ENCODE measurements around the gene ZNF747. TPM values are rescaled to one million over a fixed set of nuclear protein-coding genes. Genes with fewer than 3 reads are reported as not detected.

Gene ZNF747
- 13.3 TPM in 2 replicates for total RNA-seq (2014; rRNA removed)
- 5.0 TPM for polyA plus RNA-seq (2012)

DNA sequence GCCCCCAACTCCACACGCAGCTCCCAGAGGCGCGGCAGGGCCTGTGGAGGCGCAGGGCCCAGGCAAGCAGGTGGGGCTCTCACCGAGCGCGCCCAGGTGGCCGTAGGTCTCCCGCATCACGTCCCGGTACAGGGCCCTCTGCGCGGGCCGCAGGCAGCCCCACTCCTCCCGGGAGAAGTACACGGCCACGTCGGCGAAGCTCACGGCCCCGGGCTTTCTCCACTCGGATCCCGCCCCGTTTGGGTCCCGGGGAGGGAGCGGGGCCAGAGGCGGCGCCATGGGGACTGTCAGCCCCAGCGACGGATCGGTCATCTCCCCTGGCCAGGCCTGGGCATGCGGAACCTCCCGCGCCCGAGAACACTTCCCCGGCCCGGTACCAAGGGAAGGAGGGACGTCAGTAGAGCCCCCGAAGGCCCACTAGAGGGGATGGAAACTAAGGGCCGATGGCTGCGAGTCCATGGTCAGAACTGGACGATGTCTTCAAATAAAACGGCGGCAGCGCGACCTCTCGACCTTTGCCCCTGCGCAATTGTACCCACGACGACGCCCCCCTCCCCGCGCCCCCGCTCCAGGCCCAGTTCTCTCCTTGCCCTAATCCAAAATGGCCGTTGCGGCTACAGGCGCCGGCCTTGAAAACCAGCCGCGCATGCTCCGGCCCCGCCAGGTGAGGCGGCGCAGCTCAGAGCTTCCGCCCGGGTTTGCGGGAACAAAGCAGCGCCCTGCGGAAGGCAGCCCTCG is at the start of gene ZNF747:
Gene ZNF747, minus strand, starts transcription at position 491 of the 738 bp plus-strand sequence. Its CDS starts 179 bp downstream, at position 312.
- peak; percentile 80 for DNase-seq (ENCODE audit: low read depth)

DNA sequence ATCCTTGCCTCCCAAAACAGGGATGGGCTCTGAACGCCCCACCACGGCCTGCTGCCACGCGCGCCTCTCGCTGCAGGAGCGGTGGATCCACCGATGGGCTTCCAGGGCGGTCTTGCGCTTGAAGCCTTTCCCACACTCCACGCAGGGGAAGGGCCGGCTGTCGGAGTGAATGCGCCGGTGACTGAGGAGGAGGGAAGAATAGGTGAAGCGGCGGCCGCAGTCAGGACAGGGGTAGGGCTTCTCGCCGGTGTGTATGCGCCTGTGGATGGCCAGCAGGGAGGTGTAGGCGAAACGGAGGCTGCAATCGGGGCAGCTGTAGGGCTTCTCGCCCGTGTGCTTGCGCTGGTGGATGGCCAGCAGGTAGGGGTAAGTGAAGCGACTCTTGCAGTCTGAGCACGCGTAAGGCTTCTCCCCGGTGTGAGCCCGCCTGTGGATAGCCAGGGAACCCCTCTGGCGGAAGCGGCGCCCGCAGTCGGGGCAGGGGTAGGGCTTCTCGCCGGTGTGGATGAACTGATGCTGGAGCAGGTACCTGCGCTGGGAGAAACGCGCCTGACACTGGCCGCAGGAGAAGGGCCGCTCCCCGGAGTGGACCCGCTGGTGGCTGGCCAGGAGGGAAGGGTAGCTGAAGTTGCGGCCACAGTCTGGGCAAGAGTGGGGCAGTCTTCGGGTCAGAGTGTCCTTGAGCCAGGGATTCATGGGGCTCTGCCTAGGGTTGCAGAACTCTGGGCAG is 48.1 kb upstream of the ZNF747 start:
- no peak for DNase-seq (ENCODE audit: low read depth)

DNA sequence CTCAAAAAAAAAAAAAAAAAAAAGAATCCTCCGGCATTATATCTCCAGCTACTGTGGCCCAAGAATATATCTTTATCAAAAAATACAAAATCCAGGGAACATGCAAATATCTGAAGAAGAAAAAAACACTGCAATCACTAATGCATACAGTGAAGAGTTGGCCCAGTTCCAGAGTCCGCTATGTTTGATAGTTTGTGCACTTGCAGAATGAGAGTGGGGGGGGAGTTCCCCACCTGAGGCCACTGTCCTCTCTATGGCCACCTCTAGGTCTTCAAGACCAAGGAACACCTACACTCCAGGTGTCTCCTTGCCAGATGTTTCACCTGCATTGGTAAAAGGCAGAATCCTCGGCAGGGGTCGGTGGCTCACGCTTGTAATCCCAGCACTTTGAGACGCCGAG is 46.8 kb upstream of the ZNF747 start:
- no peak for DNase-seq (ENCODE audit: low read depth)

DNA sequence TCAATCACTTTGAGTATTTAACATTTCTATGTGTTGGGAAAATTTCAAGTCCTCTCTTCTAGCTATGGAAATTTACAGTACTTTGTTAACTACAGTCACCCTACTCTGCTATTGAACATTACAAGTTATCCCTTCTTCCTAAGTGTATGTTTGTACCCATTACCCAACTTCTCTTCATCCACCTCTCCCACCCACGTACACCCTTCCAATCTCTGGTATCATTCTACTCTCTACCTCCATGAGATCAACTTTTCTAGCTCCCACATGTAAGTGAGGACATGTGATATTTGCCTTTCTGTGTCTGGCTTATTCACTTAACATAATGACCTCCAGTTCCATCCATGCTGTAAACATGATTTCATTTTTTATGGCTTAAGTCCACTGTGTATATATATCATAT is 40.0 kb upstream of the ZNF747 start:
- no peak for DNase-seq (ENCODE audit: low read depth)

DNA sequence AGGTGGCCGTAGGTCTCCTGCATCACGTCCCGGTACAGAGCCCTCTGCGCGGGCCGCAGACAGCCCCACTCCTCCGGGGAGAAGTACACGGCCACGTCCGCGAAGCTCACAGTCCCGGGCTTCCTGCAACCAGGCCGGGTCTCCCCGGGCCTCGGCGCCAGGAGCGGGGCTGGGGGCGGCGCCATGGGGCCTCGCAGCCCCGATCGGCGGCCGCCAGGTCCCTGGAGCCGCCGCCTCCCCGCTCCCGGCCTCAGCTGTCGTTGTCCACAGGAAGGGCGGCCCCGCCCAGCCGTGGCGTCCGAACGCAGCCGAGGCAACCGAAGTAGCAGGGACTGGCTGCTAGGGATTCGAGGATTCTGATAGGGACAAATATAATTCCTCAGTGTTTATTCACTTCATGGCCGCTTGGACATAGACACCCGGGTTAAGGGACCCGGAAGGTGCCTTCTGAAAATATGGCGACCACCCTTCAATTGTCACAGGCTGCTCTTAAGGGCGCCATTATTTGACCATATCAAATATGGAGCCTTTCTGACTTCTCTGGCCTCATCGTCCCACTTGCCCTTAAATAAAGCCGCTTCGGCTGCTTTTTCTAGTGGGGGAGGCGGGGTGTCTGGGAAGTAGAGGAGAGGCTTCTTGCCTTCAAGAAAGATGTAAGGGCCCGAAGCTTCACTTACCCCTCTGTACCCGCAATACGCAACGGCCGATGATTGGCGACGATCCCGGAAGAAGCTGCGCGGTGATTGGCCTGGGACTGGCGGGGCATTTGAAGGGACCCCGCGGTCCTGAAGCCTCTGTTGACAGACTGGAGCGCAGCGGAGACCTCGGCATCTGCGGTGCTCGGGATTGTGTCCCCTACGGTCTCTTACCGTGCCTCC is 37.0 kb upstream of the ZNF747 start, which contains the start of gene ZNF688:
Gene ZNF688, minus strand, starts transcription at position 270 of the 878 bp plus-strand sequence. Its CDS starts 85 bp downstream, at position 185.
- DNase-seq (ENCODE audit: low read depth) = peak; percentile 98

DNA sequence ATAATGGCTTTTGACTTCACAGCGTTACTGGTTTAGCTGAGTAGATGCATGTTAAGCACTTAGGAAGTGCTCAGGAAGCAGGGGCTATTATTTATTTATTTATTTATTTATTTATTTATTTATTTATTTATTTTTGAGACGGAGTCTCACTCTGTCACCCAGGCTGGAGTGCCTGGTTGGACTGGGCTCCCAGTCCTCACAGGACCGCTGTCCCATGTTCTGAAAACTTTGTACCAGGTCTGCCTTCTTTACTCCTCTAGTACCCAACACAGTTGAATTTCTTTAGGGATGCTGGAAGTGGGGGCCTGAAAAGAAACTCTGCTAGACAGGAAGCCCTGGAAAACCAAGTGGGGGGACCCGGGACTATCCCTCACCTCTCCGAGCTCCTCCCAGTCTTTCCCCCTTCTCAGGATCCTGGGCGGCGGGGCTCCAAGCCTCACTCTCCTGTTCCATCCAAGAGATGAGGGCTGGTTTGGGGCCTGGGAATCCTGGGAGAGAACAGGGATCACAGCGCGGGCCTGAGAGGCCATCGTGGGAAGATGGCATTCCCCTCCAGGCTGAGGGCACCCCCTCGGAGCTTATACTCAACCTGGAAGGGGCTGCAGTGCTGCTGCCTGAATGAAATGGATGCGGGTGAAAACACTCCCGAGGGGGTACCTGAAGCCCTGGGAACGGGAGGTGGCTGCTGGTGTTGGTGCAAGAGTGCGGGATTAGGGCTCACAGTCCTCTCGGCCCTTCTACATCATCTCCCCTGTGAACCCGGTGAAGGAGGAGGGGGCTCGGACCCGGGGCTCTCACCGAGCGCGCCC is 36.2 kb upstream of the ZNF747 start:
- peak; percentile 33 for DNase-seq (ENCODE audit: low read depth)

DNA sequence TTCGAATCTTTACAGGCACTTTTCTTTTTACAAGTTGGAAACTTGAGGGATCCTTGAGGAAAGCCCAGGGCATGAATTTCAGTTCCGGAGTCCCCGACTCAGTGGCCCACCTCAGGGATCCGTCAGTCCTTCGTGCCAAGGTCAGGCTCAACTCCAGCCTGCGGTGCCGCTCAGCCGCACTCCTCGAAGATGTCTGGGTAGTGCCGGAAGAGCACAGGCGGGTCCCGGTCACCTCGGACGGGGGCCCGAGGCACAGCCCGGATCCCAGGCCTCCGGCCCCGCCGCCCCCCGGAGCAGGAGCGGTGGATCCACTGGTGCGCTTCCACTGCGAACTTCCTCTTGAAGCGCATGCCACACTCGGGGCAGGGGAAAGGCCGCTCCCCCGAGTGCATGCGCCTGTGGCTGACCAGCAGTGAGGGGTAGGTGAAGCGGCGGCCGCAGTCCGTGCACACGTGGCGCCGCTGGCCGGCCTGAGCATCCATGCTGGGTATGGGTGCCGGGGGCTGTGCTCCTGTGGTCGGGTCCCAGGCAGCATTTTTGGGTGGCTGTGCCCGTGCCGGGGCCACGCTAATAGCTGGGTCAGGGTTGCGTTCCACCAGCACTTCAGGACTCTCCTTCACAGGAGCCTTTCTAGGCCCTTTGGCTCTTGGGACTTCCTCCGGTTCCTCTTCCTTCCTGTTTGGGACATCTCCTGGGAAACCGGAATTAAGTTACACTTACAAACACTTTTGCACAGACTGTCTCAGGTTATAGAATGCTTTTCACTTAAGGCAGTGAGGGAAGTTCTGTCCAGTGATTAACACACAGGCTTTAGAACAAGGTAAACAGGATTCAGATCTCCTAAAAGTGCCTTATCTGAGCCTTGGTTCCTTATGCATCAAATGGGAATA is 35.3 kb upstream of the ZNF747 start:
- peak; percentile 8 for DNase-seq (ENCODE audit: low read depth)

DNA sequence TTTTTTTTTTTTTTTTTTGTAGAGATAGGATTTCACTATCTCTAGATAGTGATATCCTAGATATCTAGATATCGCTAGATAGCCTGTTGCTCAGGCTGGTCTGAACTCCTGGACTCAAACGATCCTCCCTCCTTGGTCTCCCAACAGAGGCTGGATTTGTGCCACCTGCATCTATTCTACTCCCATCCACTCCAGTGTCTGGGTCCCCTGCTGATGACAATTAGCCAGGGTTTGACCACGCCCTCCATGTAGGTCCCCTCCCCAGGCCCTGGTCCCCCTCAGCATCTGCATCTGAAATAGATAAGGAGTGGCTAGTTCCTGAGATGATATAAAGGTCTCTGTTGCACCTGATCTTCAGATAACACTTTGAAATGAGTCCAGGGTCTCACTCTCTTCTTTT is 34.6 kb upstream of the ZNF747 start:
- DNase-seq (ENCODE audit: low read depth) = no peak

DNA sequence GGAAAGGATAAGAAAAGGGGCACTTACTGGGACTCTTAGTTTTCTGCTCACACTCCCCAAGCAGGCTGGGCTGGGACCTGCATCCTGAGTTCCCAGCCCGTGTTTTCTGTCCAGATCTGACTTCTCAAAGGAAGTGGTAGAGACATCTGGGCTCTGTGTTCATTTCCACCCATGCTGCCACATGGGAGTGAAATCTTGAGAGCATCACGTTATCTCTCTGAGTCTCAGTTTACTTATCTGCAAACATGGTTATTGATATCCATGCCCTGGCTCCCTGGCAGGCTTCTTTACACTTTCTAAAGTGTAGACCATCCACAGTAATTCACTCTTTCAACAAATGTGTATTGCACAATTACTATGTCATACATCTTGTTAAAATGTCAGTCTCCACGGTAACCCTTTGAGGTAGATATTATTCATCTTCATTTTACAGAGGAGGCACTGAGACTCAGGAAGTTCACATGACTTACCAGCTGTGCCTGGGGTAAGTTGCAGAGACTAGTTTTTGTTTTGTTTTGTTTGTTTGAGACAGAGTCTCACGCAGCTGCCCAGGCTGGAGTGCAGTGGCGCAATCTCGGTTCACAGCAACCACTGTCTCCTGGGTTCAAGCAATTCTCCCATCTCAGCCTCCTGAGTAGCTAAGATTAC is 33.5 kb upstream of the ZNF747 start:
- DNase-seq (ENCODE audit: low read depth) = peak; percentile 93

DNA sequence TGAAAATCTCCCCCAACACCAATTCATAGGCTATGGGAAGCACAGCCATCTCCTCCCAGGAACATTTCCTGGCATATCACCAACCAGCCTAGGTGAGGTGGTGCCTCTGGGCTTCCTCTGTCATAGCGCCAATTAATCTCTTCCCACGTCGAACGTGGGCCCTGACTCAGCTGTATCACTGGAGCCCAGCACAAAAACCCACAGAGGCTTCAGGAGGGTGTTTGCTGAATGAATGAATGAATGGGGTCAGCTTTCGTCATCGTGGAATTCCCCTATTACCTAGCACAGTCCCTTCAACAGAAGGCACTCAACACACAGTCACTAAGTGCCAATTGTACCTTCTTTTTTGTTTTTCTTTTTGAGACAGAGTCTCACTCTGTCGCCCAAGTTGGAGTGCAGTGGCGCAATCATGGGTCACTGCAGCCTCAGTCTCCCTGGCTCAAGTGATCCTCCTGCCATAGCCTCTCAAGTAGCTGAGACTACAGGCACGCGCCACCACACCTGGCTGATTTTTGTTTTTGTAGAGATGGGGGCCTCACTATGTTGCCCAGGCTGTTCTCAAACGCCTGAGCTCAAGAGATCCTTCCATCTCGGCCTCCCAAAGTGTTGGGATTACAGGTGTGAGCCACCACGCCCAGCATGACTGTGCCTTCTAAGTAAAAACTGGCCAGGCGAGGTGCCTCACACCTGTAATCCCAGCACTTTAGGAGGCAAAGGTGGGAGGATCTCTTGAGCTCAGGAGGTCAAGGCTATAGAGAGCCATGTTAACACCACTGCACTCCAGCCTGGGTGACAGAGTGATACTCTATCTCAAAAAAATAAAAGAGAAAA is 32.7 kb upstream of the ZNF747 start:
- DNase-seq (ENCODE audit: low read depth) = no peak

DNA sequence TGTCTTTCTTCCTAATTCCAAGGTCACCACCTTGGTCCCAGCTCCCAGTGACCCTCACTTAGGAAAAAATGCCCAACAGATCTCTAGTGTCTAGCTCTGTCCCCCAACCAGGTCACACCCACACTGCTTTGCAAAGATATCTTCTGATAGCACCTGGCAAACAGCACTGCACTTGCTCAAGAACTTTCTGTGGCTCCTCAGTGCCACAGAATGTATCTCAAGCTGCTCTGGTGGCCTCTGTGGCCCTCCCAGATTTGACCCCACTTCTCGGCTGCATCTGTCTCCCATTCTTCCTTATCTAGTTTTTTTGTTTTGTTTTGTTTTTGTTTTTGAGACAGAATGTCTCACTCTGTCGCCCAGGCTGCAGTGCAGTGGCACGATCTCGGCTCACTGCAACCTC is 31.9 kb upstream of the ZNF747 start:
- no peak for DNase-seq (ENCODE audit: low read depth)

DNA sequence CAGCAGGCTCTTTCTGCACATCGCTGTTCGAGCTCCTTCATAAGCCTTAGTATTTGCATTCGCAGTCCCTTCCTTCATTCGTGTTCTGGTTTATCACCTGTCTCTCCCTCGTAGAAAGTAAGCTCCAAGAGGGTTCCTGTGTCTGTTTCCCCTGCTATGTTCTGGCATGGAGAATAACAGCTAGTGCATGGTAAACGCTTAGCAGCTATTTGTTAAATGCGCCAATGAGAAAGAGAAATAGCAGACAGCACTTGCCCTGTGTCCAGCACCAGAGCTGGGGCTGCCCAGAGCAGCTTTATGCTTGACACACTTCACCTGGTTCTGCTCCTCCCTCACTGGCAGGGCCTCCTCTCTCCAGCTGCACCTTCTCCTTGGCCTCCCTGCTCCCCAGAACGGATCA is 31.3 kb upstream of the ZNF747 start:
- no peak for DNase-seq (ENCODE audit: low read depth)

DNA sequence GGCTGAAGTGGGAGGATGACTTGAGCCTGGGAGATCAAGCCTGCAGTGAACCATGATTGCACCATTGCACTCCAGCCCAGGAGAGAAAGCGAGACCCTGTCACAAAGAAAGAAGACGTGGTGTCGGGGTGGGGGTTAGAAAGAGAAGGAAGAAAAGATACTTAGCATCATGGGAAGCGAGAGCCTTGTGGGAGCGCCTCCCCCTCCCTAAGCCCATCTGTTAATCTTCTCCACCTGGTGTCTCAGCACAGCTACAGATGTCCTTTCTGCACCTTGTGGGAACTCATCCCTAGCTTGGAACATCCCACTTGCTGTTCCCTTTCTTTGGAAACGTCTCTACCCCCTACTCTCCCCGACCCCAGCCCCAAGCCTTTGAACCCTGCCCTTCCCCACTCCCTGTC is 30.9 kb upstream of the ZNF747 start:
- no peak for DNase-seq (ENCODE audit: low read depth)

DNA sequence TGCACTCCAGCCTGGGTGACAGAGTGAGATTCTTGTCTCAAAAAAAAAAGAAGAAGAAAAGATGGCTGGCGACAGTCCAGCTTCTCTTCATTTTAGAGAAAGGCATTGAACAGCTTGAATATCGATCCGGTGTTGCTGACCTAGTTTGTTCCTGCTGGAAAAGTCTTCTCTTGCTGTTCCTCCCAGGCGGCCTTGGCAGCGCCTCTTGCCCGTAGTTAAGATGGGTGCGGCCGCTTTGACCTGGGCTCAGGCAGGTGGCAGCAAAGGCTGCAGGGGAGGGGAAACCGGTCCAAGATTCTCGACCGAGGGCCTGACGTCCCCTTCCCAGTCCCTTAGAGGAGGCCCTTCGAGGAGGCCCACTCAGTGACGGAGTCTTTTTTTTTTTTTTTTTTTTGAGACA is 27.4 kb upstream of the ZNF747 start:
- no peak for DNase-seq (ENCODE audit: low read depth)

DNA sequence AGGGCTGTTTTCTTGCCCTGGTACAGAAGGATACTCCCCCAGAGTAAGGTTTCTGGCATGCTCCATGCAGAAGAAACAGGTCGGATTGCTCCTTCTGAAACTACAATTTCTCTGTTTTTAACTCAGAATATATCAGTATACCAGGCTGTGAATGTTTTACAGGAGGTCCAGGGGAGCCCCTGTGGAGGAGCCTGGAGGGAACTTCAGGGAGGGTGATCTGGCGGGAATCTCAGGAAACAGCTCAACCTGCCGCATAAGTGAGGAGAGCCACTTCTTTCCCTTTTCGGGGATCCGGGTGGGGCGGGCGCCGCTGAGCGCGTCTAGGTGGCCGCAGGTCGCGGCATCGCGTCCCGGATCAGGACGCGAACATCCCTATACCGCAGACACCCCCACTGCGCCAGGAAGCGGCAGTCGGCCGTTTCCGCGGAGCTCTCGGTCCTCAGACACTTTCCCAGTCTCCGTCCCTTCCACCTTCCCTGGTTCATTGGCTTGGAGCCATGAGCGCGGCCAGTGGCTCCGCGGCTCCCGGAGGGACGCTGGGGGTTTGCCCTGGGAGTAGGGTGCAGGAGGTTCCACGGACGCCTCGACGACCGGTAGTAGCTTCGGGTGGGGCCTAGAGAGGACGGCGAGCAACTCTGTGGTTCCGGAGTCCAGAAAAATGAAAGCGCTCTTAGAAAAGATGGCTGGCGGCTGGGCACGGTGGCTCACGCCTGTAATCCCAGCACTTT is 26.6 kb upstream of the ZNF747 start:
- no peak for DNase-seq (ENCODE audit: low read depth)

DNA sequence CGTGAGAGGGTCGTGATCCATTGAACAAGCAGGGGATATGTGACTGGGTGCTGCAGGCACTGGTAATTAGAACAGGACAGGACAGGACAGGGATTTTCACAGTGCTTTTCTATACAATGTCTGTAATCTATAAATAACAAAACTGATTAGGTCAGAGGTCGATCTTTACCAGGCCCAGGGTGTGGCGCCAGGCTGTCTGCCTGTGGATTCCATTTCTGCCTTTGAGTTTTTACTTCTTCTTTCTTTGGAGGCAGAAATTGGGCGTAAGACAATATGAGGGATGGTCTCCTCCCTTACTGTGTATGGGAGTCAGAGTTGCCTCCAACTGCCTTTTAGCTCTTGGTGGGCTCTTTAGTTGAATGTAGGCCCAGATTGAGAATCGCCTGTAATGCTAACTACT is 25.0 kb upstream of the ZNF747 start:
- DNase-seq (ENCODE audit: low read depth) = no peak

DNA sequence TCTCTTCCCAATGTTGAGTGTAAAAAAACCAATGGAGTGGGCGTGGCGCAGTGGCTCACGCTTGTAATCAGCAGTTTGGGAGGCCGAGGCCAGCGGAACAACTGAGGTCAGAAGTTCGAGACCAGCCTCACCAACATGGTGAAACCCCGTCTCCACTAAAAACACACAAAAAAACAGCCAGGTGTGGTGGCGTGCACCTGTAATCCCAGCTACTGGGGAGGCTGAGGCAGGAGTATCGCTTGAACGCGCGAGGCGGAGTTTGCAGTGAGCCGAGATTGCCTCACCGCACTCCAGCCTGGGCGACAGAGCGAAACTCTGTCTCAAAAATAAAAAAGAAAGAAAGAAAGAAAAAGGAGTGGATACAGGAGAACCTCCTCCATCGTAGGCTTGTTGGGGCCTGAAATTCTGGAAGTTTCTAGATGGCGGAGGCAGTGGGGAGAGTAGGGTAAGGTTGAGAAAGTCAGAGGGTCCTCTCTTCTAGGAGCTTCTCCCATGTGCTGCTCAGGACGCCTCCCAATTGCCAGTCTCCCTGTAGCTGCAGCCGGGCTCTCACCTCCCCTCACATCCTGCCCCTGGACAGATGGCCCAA is 24.2 kb upstream of the ZNF747 start:
- DNase-seq (ENCODE audit: low read depth) = no peak

Measured in LHCN-M2 (cell line).